HG03575 (cell line): ENCODE measurements around the gene GALC.
A peak's percentile ranks its signal among the peaks of the same experiment; 100 is the strongest.
"Not testable (repeated sequence)": the region's sequence is repeated elsewhere in the genome, so short reads cannot be mapped to it uniquely, and the experiment has no call there.

Experiments
- ATAC-seq: cut with Tn5 transposase; IDR thresholded peaks from one replicate; pipeline ENCODE4 v1.9.1; 2021; ENCODE audit not compliant: unreplicated experiment, insufficient number of reproducible peaks, low FRiP score; ENCODE audit errors: extremely low read depth

Gene GALC

GRCh38 chr14:87992718-87993628 lies at the start of gene GALC:
GALC (minus strand) TSS chr14:87993182; CDS start chr14:87993164, 18 bp downstream.
- ATAC-seq: peak; percentile 79

GRCh38 chr14:88040146-88040545 lies 47.2 kb upstream of the GALC start:
- ATAC-seq: no peak

- no peak for ATAC-seq
These were observed 46.2 kb upstream of the GALC start for GRCh38 chr14:88039197-88039596.

GRCh38 chr14:88037325-88037724 lies 44.3 kb upstream of the GALC start:
- no peak for ATAC-seq

GRCh38 chr14:88036422-88036821 lies 43.4 kb upstream of the GALC start:
- no peak for ATAC-seq

GRCh38 chr14:88034076-88034475 lies 41.1 kb upstream of the GALC start:
- ATAC-seq: no peak

GRCh38 chr14:88032373-88032772 lies 39.4 kb upstream of the GALC start:
- ATAC-seq: no peak

GRCh38 chr14:88030892-88031291 lies 37.9 kb upstream of the GALC start:
- ATAC-seq: no peak

- ATAC-seq: no peak
These were observed 37.1 kb upstream of the GALC start for GRCh38 chr14:88030079-88030478.

GRCh38 chr14:88029500-88029899 lies 36.5 kb upstream of the GALC start:
- no peak for ATAC-seq

- no peak for ATAC-seq
These were observed 33.9 kb upstream of the GALC start for GRCh38 chr14:88026890-88027289.

- ATAC-seq: no peak
These were observed 32.3 kb upstream of the GALC start for GRCh38 chr14:88025313-88025712.

- not testable (repeated sequence) for ATAC-seq
These were observed 31.5 kb upstream of the GALC start for GRCh38 chr14:88024252-88025086.

- ATAC-seq: no peak
These were observed 30.7 kb upstream of the GALC start for GRCh38 chr14:88023658-88024187.

- no peak for ATAC-seq
These were observed 24.6 kb upstream of the GALC start for GRCh38 chr14:88017535-88017934.

- no peak for ATAC-seq
These were observed 23.8 kb upstream of the GALC start for GRCh38 chr14:88016768-88017167.

GRCh38 chr14:88013750-88014349 lies 20.9 kb upstream of the GALC start:
- ATAC-seq: peak; percentile 75

- ATAC-seq: no peak
These were observed 19.5 kb upstream of the GALC start for GRCh38 chr14:88012495-88012894.

- no peak for ATAC-seq
These were observed 17.3 kb upstream of the GALC start for GRCh38 chr14:88010331-88010730.
